Effector memory CD8-positive, alpha-beta T cell (primary cell): ENCODE data around the gene ZNF853.
A peak's percentile ranks its signal among the peaks of the same experiment; 100 is the strongest.

Source experiments
- ATAC-seq: fragments of 150-1000 bp; cut with Tn5 transposase; replicated peaks from 2 replicates; pipeline ENCODE4 v1.10.0; 2021; ENCODE audit warnings: mild to moderate bottlenecking, moderate library complexity
- DNase-seq, 3 experiments: peaks; one replicate each; pipeline ENCODE4 v3.0.0; 2021
- H3K27ac Mint-ChIP-seq, 2 donors: one replicate each; pipeline ENCODE4 v1.8.0; 2022; ENCODE audit warnings: mild to moderate bottlenecking in 2 of 2, mixed read lengths in 2 of 2, moderate library complexity in 2 of 2
- H3K27me3 Mint-ChIP-seq, 2 donors: one replicate each; pipeline ENCODE4 v1.8.0; 2022; ENCODE audit warnings: mixed read lengths in 2 of 2
- H3K36me3 Mint-ChIP-seq: one replicate; pipeline ENCODE4 v1.8.0; 2022; ENCODE audit warnings: mild to moderate bottlenecking, moderate library complexity, mixed read lengths; ENCODE audit not compliant: insufficient read depth
- H3K4me1 Mint-ChIP-seq, 2 donors: one replicate each; pipeline ENCODE4 v1.8.0; 2022; ENCODE audit warnings: low read depth in 2 of 2, mixed read lengths in 2 of 2
- H3K4me3 Mint-ChIP-seq, 2 donors: one replicate each; pipeline ENCODE4 v1.8.0; 2022; ENCODE audit warnings: mild to moderate bottlenecking in 2 of 2, mixed read lengths in 2 of 2, moderate library complexity in 2 of 2
- H3K9me3 Mint-ChIP-seq, 2 donors: one replicate each; pipeline ENCODE4 v1.8.0; 2022; ENCODE audit warnings: mixed read lengths in 2 of 2

ZNF853 gene

DNA sequence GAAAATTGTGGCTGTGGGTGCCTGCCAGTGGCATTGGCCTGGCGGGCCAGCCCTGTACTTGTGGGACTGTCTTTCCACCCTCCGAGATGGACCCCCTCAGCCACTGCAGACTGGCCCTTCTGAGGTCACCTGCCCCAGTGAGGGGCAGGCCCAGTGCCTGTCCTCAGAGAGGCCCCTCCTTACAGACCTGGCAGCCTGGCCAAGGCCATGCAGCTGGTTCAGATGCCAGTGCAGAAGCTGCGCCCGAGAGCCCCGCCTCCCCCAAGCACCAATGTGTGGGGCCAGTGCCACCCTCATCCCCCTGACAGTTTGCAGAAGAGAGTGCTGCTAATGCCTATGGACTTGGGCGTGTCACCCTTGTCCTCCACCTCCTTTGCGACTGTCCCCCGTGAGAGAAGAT is 31.7 kb downstream of the ZNF853 start:
- no peak for DNase-seq
- H3K36me3 Mint-ChIP-seq = peaks cover 29% of the 10 kb centered on the region

DNA sequence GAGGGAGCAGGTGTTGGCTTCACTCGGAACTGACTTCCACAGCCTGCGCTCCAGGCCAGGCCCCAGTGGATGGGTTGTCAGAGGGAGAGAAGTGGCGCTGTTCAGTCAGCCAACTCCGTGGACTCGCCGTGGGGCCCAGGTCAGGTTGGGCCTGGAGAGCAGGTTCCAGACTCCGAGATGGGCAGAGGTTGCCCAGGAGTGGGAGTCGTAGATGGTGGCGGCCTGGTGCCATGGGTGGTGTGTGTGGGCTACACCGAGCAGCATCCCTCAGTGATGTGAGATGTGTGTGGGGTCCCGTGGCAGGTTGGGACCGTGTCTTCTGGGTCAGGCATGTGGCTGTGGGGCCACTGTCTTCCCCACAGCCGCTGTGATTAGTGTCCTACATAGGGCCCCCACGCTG is 32.1 kb downstream of the ZNF853 start:
- DNase-seq (no peak), ATAC-seq (no peak)
- H3K36me3 Mint-ChIP-seq = peaks cover 29% of the 10 kb centered on the region
- H3K9me3 Mint-ChIP-seq = no peaks in the 10 kb centered on the region
- H3K27ac Mint-ChIP-seq = peak overlapping the region in 1 of 2 donors; percentile 49
- no peak overlapping the region for H3K4me3 Mint-ChIP-seq
- no peaks in the 10 kb centered on the region for H3K27me3 Mint-ChIP-seq
- H3K4me1 Mint-ChIP-seq = peaks cover 4 to 13% of the 10 kb centered on the region in 2 donors

More for the DNA sequence above, 31.7 kb downstream of the ZNF853 start:
- Mint-ChIP-seq H3K9me3 (no peaks in the 10 kb centered on the region), H3K4me3 (no peak overlapping the region), H3K27ac (peak overlapping the region in 1 of 2 donors; percentile 49), H3K27me3 (no peaks in the 10 kb centered on the region), H3K4me1 (peaks cover 4 to 15% of the 10 kb centered on the region in 2 donors)
- no peak for ATAC-seq

DNA sequence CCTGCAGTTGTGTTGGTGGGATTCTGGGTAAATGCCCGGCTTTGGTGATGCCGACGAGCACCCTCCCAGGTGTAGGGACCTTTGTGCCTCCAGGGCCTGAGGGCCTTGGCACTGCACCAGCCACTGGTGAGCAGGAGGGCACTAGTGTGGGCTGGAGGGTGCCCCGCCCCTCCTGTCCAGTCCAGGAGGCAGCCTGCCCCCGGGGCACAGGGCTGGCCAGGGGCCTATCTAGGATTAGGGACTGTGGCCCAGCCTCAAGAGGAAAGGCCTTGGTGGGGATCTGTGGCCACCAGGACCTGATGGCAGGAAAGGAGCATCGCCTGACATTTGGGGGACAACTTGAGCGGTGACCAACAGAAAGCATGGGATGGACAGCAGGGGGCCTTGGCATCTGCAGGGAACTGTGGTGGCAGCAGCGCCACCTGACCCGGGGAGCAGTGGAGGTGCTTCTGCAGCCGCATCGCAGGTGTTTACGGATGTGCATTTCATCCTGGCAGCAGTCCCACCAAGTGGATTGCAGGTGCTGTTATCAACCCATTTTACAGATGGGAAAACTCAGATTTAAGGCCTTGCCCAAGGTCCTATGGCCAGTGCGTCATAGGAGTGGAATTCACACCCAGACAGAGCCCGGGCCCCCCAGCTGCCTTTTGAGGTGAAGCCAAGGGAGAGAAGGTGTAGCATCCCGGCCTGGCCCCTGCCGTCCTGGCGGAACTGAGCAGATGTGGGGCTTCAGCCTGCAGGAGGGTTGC is 32.8 kb downstream of the ZNF853 start:
- H3K27ac Mint-ChIP-seq = no peak overlapping the region

DNA sequence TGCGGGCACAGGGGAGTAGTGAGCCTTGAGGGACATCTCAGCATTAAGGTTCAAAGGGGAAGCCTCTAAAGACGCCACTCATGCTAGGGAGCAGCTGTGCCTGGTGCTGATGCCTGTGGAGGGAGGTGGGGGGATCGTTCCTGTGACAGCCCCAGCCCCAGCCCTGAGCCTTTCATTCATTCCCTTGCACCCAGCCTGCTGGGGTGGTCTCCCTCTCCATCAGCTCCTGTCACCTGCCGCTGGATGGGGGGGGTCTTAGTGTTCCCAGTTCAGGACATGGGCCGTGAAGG is 33.4 kb downstream of the ZNF853 start:
- H3K9me3 Mint-ChIP-seq = no peaks in the 10 kb centered on the region
- H3K27ac Mint-ChIP-seq = peak overlapping the region in 1 of 2 donors; percentile 76
- H3K36me3 Mint-ChIP-seq = peaks cover 29% of the 10 kb centered on the region
- ATAC-seq (no peak), DNase-seq (no peak)
- H3K27me3 Mint-ChIP-seq = no peaks in the 10 kb centered on the region
- no peak overlapping the region for H3K4me3 Mint-ChIP-seq
- H3K4me1 Mint-ChIP-seq = peaks cover 4 to 10% of the 10 kb centered on the region in 2 donors

More for the DNA sequence above, 32.8 kb downstream of the ZNF853 start:
- no peak for ATAC-seq
- Mint-ChIP-seq H3K4me3 (no peak overlapping the region), H3K4me1 (peaks cover 4 to 10% of the 10 kb centered on the region in 2 donors), H3K27me3 (no peaks in the 10 kb centered on the region), H3K9me3 (no peaks in the 10 kb centered on the region), H3K36me3 (peaks cover 29% of the 10 kb centered on the region)
- DNase-seq = no peak

DNA sequence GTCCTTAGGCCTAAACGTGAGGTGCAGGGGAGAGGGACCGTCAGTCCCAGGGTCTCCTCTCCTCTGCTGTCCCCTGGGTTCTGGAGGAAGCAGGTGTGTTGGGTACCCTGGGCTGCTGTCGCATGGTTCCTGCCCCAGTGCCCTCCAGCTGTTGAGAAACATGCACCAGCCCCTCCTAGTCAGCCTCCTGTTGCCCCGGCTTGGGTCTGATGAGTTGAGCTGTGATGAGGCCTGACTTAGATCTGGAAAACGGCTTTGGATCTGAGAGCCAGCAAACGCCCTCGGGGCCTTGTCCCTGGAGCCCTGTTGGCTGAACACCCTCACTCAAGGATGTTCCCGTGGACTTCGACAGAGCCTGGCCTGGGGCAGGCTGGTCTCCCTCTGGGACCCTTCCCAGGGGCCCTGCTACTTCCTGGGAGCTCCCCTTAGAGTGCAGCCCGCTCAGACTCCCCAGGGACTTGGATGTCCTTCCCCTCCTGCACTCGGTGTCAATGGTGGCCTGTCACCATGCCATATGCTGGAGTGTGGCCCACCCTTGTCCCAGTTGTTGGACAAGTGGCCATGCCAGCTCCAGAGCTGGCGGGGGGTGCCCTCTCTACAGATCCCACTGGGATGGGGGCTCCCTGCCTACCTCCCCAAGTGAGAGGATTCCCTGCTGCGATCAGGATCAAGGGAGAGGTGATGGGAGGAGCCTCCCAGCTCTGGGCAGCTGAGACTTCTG is 34.0 kb downstream of the ZNF853 start:
- DNase-seq (no peak), ATAC-seq (no peak)
- Mint-ChIP-seq H3K36me3 (peaks cover 29% of the 10 kb centered on the region), H3K27ac (peak overlapping the region in 1 of 2 donors; percentile 76), H3K4me3 (no peak overlapping the region), H3K9me3 (no peaks in the 10 kb centered on the region), H3K27me3 (no peaks in the 10 kb centered on the region), H3K4me1 (peaks cover 4 to 10% of the 10 kb centered on the region in 2 donors)

DNA sequence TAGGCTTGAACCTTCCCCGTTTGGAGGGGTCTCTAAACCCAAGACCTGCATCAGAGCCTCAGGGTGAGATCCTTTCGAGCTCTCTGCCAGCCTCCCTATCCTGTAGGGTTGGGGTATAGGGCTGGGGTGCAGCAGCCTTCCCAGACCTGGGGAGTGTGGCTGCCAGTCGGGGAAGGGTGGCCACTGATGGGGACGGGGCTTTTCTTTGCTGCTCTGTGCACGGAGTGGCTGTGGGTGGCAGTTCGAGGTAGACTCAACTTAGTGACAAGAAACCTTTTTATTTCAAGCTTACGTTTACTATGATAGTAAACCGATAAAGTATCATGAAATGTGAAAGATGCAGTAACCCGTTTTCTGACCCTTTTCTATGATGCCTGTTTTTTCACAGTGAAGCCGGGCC is 34.7 kb downstream of the ZNF853 start:
- DNase-seq (no peak), ATAC-seq (no peak)
- peaks cover 4 to 10% of the 10 kb centered on the region in 2 donors for H3K4me1 Mint-ChIP-seq
- H3K4me3 Mint-ChIP-seq = no peak overlapping the region
- no peaks in the 10 kb centered on the region for H3K27me3 Mint-ChIP-seq
- H3K36me3 Mint-ChIP-seq = peaks cover 34% of the 10 kb centered on the region
- H3K9me3 Mint-ChIP-seq = no peaks in the 10 kb centered on the region
- H3K27ac Mint-ChIP-seq = no peak overlapping the region

DNA sequence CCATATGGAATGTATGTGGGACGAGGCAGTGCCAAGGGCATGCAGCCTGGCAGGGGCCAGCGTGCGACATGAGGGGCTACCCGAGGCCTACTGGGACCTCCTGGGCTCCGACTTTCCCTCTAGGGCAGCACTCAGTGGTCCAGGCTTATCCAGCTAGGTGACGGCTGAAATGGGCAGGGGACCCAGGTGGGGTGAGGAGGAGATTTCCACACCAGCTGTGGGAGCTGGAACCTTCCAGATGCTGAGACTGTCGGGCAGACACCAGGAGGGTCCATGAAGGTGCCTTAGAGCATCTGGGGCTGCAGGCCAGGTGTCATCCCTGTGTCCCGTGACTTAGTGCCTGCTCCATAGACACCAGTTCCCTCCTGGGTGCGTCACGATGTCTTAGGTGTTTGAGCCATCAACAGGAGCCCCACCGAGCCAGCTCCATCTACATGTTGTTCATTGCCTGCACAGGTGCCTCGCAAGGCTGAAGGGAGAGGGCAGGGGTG is 35.2 kb downstream of the ZNF853 start:
- H3K27me3 Mint-ChIP-seq = no peaks in the 10 kb centered on the region
- H3K4me3 Mint-ChIP-seq = no peak overlapping the region
- peaks cover 4 to 10% of the 10 kb centered on the region in 2 donors for H3K4me1 Mint-ChIP-seq
- peaks cover 34% of the 10 kb centered on the region for H3K36me3 Mint-ChIP-seq
- ATAC-seq (no peak), DNase-seq (no peak)
- no peaks in the 10 kb centered on the region for H3K9me3 Mint-ChIP-seq
- H3K27ac Mint-ChIP-seq = no peak overlapping the region

DNA sequence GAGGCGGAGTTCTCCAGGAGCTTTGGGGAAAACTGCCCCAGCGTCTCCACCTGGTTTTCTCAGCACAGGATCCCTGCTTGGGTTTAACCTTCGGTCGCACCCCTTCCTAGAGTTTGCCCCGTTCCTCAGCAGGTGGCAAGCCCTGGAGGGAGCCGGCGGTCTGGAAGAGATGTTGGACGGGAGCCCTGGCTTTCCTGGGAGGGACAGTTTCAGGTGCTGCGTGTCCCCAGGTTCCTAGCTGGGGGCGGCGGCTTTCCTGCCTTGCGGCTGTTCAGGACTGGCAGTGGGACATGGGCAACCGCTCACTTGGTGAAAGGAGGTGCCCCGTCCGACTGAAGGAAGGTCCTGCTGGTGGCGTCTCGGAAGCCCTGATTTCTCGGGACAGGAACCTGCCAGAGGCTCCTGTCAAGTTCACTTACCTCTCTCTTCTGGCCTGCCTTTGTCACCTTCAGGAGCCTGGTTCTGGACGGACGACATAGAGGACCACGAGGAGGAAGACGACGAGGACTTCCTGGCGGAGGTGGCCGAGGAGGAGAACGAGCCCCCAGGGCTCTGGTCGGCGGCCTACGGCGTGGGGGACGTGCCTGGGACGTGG is 36.5 kb downstream of the ZNF853 start:
- DNase-seq = no peak
- ATAC-seq = no peak

DNA sequence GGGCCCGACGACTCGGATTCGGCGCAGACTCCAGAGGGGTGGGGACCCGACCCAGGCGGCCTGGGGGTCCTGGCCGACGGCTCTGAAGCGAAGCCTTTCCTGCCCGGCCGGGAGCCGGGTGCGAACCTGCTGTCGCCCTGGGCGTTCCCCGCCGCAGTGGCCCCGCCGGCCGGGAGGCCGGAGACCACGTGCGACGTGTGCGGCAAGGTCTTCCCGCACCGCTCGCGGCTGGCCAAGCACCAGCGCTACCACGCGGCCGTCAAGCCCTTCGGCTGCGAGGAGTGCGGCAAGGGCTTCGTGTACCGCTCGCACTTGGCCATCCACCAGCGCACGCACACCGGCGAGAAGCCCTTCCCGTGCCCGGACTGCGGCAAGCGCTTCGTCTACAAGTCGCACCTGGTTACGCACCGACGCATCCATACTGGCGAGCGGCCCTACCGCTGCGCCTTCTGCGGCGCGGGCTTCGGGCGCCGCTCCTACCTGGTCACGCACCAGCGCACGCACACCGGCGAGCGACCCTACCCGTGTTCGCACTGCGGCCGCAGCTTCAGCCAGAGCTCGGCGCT is 37.1 kb downstream of the ZNF853 start:
- no peak for DNase-seq
- Mint-ChIP-seq H3K27me3 (no peaks in the 10 kb centered on the region), H3K27ac (no peak overlapping the region), H3K4me3 (no peak overlapping the region), H3K4me1 (peaks cover 0 to 1% of the 10 kb centered on the region in 2 donors), H3K9me3 (no peaks in the 10 kb centered on the region), H3K36me3 (peaks cover 24% of the 10 kb centered on the region)
- ATAC-seq = no peak

More for the DNA sequence above, 36.5 kb downstream of the ZNF853 start:
- Mint-ChIP-seq H3K9me3 (no peaks in the 10 kb centered on the region), H3K27ac (no peak overlapping the region), H3K27me3 (no peaks in the 10 kb centered on the region), H3K4me3 (no peak overlapping the region), H3K4me1 (peaks cover 0 to 4% of the 10 kb centered on the region in 2 donors), H3K36me3 (peaks cover 26% of the 10 kb centered on the region)

DNA sequence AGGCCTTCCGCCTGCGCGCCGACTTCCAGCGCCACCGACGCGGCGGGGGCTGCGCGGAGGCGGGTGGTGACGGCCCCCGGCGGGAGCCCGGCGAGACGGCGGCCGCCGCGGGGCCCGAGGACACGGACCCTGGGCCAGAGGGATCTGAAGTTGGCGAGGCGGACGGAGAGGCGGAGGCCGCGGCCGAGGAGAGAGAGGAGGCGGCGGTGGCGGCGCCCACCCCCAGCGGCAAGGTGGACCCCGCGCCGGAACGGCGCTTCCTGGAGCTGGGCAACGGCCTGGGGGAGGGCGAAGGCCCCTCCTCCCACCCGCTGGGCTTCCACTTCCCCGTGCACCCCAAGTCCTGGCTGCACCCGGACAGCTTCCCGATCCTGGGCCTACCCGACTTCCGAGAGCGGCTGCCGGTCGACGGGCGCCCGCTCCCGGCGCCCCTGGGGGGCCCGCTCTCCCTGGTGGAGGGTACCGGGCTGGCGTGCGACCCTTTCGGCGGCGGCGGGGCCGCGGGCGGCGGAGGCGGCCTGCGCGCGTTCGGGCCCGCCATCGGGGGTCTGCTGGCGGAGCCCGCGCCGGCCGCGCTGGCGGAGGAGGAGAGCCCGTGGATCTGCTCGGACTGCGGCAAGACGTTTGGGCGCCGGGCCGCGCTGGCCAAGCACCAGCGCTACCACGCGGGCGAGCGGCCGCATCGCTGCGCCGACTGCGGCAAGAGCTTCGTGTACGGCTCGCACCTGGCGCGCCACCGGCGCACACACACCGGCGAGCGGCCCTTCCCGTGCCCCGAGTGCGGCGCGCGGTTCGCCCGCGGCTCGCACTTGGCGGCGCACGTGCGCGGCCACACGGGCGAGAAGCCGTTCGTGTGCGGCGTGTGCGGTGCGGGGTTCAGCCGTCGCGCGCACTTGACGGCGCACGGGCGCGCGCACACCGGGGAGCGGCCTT is 37.9 kb downstream of the ZNF853 start:
- ATAC-seq (no peak), DNase-seq (no peak)
- Mint-ChIP-seq H3K27me3 (no peaks in the 10 kb centered on the region), H3K4me3 (no peak overlapping the region), H3K4me1 (peaks cover 0 to 4% of the 10 kb centered on the region in 2 donors), H3K27ac (no peak overlapping the region), H3K36me3 (peaks cover 24% of the 10 kb centered on the region), H3K9me3 (no peaks in the 10 kb centered on the region)

DNA sequence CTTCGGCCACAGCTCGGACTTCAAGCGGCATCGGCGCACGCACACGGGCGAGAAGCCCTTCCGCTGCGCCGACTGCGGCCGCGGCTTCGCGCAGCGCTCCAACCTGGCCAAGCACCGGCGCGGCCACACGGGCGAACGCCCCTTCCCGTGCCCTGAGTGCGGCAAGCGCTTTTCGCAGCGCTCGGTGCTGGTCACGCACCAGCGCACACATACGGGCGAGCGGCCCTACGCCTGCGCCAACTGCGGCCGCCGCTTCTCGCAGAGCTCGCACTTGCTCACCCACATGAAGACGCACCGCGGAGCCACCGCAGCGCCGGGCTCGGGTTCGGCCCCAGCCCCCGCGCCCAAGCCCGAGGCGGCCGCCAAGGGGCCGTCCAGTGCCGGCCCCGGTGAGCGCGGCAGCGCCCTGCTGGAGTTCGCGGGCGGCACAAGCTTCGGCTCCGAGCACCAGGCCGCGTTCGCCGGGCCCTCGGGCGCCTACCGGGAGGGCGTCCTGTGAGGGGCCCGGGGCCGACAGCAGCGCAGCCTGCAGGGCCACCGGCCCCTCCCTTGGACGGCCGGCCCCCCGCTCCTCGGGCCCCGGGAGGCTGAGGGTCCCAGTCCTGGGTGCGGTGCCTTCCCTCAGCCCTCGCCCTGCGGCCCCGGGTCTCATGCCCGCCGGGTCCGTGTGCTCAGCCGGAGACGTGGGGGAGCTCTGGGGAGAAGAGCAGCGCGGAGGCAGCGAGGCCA is 38.9 kb downstream of the ZNF853 start:
- ATAC-seq = no peak
- Mint-ChIP-seq H3K27ac (no peak overlapping the region), H3K9me3 (no peaks in the 10 kb centered on the region), H3K4me3 (no peak overlapping the region), H3K36me3 (peaks cover 21% of the 10 kb centered on the region), H3K27me3 (no peaks in the 10 kb centered on the region), H3K4me1 (peaks cover 5 to 9% of the 10 kb centered on the region in 2 donors)
- DNase-seq = no peak

DNA sequence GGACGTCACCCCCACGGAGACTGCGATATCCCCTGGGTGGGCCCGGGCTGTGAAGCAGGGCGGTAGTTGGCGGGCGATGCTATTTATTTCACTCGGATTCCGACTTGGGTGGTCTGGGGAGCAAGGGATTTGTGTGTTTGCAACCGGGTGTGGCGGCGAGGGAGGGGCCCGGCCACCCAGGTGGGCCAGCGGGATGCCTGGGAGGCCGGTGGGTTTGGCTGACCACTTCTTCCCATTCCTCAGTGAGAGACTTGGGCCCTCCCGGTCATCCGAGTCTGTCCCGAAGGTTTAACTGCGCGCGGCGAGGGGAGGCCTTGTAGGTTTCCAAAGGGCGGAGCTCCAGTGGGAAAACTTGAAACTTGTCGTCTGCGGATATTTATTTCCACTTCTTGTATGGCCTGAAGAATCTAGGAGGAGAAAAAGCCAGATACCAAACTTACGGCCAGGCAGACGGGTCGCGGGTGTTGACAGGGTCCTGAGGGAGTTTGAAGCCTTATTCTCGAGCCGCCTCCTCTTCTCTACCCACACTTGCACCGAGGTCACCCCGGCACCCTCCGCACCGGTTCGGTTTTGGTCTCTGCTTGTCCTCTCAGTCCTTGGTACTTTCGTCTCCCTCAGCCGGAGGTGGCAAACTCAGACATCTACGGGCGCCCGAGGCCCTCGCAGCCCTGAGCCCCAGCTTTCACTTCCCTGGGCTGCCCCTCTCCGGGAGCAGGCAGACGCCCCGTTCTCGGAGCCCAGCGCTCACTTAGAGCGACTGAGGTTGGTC is 39.6 kb downstream of the ZNF853 start:
- H3K9me3 Mint-ChIP-seq = no peaks in the 10 kb centered on the region
- ATAC-seq (no peak), DNase-seq (no peak)
- peaks cover 5 to 9% of the 10 kb centered on the region in 2 donors for H3K4me1 Mint-ChIP-seq
- no peaks in the 10 kb centered on the region for H3K27me3 Mint-ChIP-seq
- H3K27ac Mint-ChIP-seq = no peak overlapping the region
- H3K4me3 Mint-ChIP-seq = no peak overlapping the region
- H3K36me3 Mint-ChIP-seq = peaks cover 21% of the 10 kb centered on the region
